ENCODE measurements around the gene USH1G.
"Not testable (repeated sequence)": the region's sequence is repeated elsewhere in the genome, so short reads cannot be mapped to it uniquely, and the experiment has no call there.

Gene USH1G

DNA sequence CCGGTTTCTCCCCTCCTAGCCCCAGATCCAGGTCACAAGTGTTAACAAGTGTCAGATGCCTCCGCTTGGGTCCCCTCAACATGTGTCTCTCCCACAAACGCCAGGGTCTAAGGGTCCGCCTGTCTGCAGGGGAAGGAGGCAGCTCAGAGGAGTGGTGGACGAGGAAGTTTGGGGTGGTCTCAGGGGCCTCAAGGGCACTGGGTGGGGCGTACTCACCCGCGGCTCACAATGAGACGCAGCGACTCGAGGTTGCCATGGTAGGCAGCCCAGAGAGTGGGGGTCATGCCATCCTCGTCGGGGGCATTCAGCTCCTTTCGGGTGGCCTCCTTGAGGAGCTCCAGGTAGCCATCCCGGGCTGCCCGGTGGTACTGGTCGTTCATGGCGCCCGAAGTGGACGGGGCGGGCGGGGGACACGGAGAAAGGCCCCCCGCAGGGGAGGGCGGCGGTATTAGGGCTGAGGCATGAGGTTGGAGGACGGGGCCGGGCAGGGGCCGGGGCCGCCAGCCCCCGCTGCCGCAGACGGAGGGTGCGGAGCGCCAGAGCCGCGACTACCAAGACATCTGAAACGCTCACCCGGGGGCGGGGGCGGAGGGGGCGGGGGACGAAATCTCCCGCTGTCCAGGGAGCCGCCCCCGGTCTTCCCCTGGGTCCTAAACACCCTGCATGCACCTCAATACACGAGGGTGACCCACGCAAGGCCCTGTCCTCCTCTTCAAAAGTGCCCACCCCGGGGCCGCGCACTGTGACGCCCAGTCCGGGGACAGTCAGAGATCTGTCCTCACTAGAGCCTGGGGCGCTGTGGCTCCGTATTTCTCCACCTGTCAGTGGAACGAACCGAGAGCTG is at the start of gene USH1G:
USH1G (minus strand) TSS at position 562 of the 844 bp plus-strand sequence; CDS start at position 380, 182 bp downstream.
- DNase-seq = no peak

DNA sequence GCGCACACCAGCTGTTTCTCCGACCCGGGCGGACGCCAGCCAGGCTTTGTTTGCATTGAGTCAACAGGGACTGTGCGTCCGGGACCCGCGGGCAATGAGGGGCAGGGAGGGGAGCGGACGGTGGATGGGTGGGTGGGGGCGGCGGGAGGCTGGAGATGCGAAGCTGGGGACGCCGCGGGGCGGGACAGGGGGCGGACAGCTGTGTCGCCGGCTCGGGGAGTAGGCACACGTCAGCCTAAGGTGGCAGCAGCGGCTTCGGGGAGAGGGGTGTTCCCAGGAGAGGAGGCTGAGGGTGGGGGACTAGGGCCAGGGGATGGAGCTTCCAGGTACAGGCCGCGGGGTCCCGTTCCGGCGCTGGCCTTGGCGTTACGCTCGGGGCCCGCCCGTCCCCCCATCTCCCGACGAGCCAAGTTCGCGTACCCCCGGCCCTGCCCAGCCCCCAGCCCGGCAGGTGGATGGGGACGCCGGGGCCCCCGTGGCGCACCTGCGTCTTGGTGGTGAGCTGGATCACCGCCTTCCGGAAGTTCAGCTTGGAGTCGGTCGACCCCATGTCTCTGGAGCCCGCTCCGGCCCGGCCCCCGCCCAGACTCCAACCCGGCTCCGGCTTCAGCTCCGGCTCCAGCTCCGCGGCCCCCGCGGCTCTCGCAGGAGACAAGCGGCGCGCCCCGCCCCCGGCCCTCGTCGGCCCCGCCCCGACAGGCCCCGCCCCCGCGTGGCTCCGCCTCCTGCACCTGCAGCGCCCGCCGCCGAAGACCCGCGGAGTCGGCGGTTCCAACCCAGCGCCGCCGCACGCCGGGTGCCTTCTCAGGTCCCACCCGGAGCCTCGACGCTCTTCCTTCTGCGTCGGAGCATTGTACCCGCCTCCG is 49.3 kb upstream of the USH1G start, which contains the start of gene HID1:
HID1 (minus strand) TSS at position 653 of the 866 bp plus-strand sequence; CDS start at position 550, 103 bp downstream.
- DNase-seq = peak; percentile 74

DNA sequence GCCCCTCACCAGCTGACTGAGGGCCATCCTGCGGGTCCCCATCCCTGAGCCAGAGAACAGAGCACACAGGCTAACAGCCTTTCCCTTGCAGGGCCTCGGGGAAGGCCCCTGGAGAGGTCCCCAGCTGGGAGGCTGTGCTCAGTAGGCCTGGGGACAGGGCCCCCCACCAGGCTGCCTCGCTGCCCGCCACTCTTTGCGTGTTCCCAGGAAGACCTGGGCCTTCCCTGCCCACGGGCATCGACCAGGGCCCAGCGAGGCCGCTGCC is 48.7 kb upstream of the USH1G start:
- DNase-seq = no peak

- no peak for DNase-seq
These were observed 48.2 kb upstream of the USH1G start for GRCh38 chr17:74971069-74971841.

- DNase-seq = no peak
These were observed 47.3 kb upstream of the USH1G start for GRCh38 chr17:74970395-74970794.

DNA sequence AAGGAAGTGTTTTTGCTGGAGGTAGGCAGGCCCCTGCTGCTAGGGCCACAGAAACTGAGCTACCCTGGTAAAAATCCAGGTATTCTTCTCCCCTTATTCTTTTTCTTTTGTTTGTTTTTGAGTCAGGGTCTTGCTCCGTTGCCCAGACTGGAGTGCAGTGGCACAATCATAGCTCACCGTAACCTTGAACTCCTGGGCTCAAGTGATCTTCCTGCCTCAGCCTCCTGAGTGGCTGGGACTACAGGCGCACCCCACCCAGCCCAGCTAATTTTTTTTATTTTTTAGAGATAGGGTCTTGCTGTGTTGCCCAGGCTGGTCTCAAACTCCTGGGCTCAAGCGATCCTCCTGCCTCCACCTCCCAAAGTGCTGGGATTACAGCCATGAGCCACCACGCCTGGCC is 46.4 kb upstream of the USH1G start:
- not testable (repeated sequence) for DNase-seq

DNA sequence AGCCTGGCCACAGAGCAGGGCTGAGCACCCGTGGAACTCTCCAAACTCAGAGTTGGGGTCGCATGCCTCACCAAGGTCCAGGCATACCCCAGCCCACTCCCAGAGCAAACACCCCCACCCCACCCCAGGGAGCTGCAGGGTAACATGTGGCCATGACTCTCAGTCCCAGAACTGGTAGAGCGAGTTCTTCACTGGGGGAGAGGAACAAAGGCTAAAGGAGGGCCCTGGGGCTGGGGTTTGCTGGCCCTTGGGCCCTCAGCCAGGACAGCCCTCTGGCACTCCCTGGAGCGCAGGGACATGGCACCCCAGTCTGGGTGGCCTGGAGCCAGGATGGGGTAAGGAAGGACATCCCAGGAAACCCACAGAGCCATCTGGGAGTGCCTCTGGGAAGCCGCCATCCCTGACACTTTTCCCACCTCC is 45.3 kb upstream of the USH1G start:
- DNase-seq = no peak

DNA sequence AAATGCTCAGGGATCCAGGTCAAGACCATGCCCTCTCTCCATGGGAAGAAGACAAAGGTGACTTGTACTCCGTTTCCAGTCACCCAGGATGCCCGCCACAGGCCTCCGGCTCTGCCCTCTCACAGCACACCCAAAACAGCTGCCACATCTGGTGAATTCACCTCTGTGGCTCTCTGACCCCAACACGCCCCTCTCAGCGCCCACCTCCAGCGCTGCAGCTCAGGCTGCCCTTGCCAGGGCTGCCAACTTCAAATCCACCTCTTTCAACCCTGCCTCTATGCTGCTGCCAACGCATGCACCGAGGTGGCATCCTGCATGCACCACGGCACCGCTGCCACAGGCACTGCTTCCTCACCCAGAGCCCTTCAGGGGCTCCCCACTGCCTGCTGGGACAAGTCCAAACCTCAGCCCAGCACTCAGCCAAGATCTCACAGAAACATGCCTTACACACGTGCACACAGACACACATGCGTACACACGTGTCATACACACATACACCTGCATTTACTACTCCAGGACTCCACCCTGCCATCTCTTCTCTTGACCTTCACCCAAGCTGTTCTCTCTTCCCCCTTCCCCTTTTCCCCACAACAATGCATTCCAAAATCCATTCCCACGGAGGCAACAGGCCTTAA is 42.0 kb upstream of the USH1G start:
- no peak for DNase-seq

DNA sequence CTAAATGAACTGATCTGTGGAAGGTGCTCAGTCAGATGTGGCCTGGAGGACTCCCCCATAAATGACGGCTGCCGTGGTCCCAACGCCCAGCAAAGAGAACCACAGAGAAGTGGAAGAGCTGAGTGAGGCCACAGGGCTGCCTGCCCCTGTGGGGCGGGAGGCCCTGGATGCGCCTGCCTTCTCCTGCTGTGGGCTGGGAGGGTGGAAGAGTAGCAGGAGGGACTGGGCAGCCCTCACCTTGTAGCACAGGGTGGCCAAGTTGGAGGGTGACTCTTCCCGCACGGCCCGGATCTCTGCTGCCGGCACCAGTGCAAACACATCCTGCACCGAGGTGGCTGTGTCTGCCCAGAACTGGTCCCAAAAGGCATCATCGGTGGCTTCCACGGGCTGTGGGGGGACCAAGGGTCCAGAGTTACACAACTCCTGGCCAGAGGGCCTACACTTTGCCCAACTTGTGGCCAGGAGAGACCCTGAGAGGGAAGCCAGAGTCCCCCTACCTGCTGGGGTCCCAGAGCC is 41.2 kb upstream of the USH1G start:
- DNase-seq = no peak

- DNase-seq = no peak
These were observed 40.6 kb upstream of the USH1G start for GRCh38 chr17:74963656-74964055.

DNA sequence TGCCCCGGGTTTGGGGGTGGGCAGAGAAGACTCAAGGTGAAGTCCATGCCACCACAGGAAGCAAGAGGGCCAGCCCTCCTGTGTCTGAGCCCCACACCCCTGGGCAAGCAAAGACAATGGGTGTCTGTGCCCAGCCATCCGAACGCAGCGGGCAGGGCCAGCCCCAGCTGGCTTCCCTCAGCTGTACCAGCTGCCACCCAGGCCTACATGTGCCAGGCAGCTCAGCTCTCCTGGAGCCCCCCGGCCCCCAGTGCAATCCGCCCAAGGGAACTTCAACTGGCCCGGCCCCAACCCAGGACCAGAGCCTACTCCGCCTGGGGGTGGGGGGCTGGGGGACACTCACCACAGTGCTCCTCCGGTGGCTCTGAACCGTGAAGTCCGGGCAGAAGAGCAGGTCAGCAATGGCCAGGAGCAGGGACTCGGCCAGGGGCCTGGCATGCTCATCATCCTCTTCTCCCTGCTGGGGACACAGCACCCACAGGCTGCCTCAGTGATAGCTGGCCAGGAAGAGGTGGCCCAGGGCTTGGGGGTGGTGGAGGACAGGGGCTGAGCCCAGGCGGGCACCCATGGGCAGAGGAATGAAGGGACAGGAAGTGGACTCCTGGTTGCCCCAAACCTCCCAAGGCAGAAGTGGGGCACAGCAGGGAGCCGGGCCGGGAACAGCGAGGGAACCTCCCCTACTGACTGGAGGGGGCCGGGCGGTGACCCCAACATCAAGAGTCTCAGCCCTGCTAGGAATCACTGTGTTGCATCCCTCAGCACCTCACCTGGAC is 39.8 kb upstream of the USH1G start:
- DNase-seq = no peak

- peak; percentile 89 for DNase-seq
These were observed 38.7 kb upstream of the USH1G start for GRCh38 chr17:74961657-74962350.

- DNase-seq = peak; percentile 41
These were observed 37.7 kb upstream of the USH1G start for GRCh38 chr17:74960570-74961342.

DNA sequence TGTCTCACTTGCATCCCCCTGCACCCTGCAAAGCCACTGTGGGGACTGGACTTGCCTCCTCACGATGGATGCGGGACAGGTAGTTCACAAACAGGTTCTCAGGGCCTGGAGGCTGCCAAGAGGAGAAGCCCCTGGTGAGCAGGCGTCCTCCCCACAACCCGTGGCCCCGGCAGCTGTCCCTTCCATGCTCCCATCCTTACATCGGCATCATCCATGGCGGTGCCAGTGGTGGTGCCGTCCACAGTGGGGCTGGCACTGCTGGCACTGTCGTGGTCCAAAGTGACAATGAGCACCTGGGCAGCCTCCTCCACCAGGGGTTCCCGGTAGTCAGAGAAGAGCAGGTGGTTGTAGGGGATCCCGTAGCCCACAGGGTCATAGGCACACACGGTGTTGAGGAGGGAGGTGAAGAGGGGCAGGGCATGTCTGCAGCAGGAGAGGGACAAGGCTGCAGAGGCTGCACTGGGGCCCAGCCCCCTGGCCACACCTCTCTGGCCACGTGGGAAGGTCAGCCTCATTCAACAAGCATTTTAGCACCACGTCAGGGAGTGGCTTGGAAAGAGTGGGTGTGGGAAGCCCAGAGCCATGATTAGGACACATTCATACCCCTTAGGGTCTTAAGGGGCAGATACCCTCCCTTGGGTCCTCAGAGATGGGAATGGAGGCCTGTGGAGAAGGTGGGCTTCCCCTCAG is 36.9 kb upstream of the USH1G start:
- DNase-seq = no peak

DNA sequence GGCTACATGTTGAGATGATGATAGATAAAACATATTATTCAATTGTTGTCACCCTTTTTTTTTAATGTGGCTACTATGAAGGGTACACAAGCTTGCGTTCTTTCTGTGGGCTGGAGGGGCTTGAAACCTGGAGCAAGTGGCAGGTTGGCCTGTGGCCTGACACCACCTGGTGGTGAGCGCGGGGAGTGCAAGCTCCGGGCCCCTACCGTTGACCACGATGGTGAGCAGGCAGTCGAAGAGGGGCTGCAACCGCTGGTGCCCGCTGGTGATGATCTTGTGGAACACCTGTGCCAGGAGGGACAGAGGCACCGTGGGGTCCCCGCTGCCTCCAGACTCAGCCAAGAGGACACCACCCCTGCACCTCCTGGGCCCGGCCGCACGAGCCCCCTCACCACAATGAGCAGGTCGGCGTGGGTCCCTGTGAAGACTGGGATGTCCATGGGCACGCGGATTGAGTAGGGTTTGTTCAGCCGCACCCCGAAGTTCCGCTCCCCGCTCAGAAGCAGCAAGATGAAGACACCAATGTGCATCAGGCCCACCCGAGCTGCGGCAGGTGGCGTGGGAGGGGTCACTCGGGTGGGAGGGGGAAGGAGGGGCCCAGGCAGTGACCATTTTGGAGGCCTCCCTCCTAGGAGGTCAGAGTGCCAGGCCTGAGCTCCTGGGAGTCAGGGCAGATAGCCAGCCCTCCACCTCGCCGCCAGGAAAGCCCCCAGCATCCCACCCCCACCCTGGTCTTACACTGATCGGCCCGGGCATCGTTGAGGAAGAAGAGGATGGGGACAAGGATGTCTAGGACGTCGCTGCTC is 35.1 kb upstream of the USH1G start:
- DNase-seq = peak; percentile 83

GRCh38 chr17:74956093-74956492 is 33.0 kb upstream of the USH1G start:
- DNase-seq = no peak

GRCh38 chr17:74954665-74955421 is 31.8 kb upstream of the USH1G start:
- DNase-seq = no peak

DNA sequence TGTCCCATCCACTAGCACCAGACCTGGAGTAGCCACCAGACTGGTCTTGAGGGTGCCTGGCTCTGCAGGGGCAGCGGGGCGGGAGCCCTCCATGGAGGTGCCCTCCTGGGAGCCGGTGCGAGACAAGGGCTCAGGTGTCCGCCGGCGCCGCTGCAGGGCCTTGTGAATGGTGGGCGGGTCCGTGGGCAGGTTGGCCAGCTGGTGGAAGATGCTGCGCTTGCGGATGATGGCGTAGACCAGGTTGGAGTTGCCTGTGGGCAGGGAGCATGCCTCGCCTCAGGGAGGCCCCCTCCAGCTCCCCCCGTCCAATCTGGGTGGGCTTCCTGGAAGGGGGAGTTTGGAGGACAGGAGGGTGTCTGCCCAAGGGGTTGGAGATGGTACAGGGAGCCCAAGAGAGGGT is 31.1 kb upstream of the USH1G start:
- DNase-seq = no peak
